Measurements from ENCODE around the gene CALML5. TPM values are rescaled to one million over a fixed set of nuclear protein-coding genes. Genes with fewer than 3 reads are reported as not detected.

CALML5 gene
- total RNA-seq, 1 experiment from 2014 or later: not detected

DNA sequence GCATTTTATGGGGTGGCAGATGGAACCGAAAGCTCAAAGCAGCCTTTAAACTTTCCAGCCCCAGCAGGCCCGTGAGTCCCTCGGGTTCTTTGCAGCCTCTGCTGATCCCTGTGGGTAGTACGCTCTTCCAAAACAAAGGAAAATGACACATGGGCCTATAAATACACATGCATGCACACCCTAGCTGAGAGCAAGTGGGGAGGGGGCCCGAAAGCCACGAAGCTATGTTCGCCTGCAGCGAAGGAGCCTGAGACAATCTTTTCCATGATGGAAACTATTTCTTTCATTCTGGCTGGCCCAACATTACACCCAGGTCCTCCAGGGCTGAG, 32.2 kb downstream of the CALML5 start:
- ATAC-seq (peak; percentile 11; the same call in 1 of the 2 replicates), DNase-seq (no peak)
- H3K79me2 ChIP-seq (ENCODE audit: low read length): no peaks in the 10 kb centered on the region
- H3F3A ChIP-seq (ENCODE audit: low read length, unreplicated experiment): no peaks in the 10 kb centered on the region
- no peak overlapping the region for H3K9ac ChIP-seq (ENCODE audit: low read length)
- H3K9me2 ChIP-seq (replicated peaks; ENCODE audit: low read length): no peaks in the 10 kb centered on the region
- no peak overlapping the region for H3K4me3 ChIP-seq (ENCODE audit: low read length)
- POLR2A ChIA-PET (ENCODE audit: unreplicated experiment): interaction anchor here (0.6 kb wide), 2 partner anchors 81 to 346 kb away, joined by 3 read pairs; partner anchors contain the start of gene GDI2
- intact Hi-C loops (cut with micrococcal nuclease): loop anchor here (5.0 kb wide), 1 partner anchor 80 kb away; no protein-coding TSS in a partner anchor
- H3K4me1 ChIP-seq (ENCODE audit: insufficient read depth, low read length): peaks cover 25% of the 10 kb centered on the region
- TF ChIP-seq EZH2phosphoT487 (IDR thresholded peaks at IDR 0.05; ENCODE audit: borderline replicate concordance, low read length) (no peak), EZH2 (IDR thresholded peaks at IDR 0.05; ENCODE audit: low read length, unreplicated experiment) (no peak)
- TF ChIP-seq, protein P1, sequence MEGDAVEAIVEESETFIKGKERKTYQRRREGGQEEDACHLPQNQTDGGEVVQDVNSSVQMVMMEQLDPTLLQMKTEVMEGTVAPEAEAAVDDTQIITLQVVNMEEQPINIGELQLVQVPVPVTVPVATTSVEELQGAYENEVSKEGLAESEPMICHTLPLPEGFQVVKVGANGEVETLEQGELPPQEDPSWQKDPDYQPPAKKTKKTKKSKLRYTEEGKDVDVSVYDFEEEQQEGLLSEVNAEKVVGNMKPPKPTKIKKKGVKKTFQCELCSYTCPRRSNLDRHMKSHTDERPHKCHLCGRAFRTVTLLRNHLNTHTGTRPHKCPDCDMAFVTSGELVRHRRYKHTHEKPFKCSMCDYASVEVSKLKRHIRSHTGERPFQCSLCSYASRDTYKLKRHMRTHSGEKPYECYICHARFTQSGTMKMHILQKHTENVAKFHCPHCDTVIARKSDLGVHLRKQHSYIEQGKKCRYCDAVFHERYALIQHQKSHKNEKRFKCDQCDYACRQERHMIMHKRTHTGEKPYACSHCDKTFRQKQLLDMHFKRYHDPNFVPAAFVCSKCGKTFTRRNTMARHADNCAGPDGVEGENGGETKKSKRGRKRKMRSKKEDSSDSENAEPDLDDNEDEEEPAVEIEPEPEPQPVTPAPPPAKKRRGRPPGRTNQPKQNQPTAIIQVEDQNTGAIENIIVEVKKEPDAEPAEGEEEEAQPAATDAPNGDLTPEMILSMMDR (conservative IDR thresholded peaks at IDR 0.05; ENCODE audit: low read depth, low read length): no peak
- BruUV-seq (replicated peaks): no TSS peak
- peak overlapping the region; percentile 89 for H3K27ac ChIP-seq (ENCODE audit: low read length)
- H4K20me1 ChIP-seq (ENCODE audit: low read length): no peaks in the 10 kb centered on the region
- CTCF ChIA-PET: interaction anchor here (0.5 kb wide), 1 partner anchor 143 kb away, joined by 4 read pairs; no protein-coding TSS in a partner anchor
- H2AFZ ChIP-seq (ENCODE audit: low read length): no peak overlapping the region
- H3K9me3 ChIP-seq (ENCODE audit: low read length): no peaks in the 10 kb centered on the region
- no peaks in the 10 kb centered on the region for H3K27me3 ChIP-seq (ENCODE audit: low read length)
- no peak overlapping the region for H3K4me2 ChIP-seq (ENCODE audit: low read length)
- no peaks in the 10 kb centered on the region for H3K36me3 ChIP-seq (ENCODE audit: low read depth, low read length)

DNA sequence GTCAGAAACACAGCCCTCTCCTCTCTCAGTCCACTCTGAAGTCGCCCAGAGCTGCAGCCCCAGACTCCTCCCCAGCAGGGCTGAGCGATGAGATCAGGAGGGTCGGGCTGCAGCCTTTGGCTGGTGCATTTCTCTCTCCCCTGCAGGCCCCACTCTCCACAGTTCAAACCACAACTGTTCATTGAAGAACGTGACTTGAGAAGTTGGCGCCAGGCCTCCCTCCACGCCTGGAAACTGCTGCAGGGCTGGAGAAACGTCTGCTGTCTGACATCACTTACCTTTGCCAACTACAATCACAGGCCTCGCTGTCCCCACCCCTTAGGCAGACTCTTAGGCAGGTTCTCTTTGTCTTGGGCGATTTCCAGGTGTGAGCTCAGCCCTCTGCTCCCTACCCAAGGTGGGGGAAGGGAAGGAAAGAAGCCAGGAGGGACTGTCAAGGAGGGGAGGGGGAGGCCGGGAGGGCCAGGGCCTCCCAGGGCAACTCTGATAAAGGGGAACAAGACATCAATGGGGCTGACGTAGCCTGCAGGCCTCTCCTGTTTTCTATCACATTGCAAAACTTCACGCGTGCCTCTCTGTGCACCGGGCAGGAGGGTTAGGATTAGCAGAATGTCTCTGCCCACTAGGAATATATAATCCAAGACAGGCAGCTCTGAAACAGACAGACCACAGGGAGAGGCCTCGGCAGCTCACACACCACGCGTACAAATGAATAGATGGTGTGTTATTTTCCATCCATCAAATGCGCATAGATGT, 32.7 kb downstream of the CALML5 start:
- H3K9me3 ChIP-seq (ENCODE audit: low read length): no peaks in the 10 kb centered on the region
- H3K9me2 ChIP-seq (replicated peaks; ENCODE audit: low read length): no peaks in the 10 kb centered on the region
- H4K20me1 ChIP-seq (ENCODE audit: low read length): no peaks in the 10 kb centered on the region
- H3K4me3 ChIP-seq (ENCODE audit: low read length): no peak overlapping the region
- ATAC-seq (peak; percentile 78), DNase-seq (peak; percentile 73)
- peak overlapping the region; percentile 55 for H3K9ac ChIP-seq (ENCODE audit: low read length)
- POLR2A ChIA-PET (ENCODE audit: unreplicated experiment): interaction anchor here (0.6 kb wide), 2 partner anchors 81 to 347 kb away, joined by 3 read pairs; partner anchors contain the start of gene GDI2
- 0 out of 2 replicates have a peak overlapping the region, but pooled peaks have one; percentile 49 for H2AFZ ChIP-seq (ENCODE audit: low read length)
- peaks cover 25% of the 10 kb centered on the region for H3K4me1 ChIP-seq (ENCODE audit: insufficient read depth, low read length)
- no peaks in the 10 kb centered on the region for H3K79me2 ChIP-seq (ENCODE audit: low read length)
- BruUV-seq (replicated peaks): no TSS peak
- no peaks in the 10 kb centered on the region for H3K27me3 ChIP-seq (ENCODE audit: low read length)
- H3K36me3 ChIP-seq (ENCODE audit: low read depth, low read length): no peaks in the 10 kb centered on the region
- H3F3A ChIP-seq (ENCODE audit: low read length, unreplicated experiment): no peaks in the 10 kb centered on the region
- CTCF ChIA-PET: no interaction called here
- intact Hi-C loops (cut with micrococcal nuclease): loop anchor here (5.0 kb wide), 1 partner anchor 81 kb away; no protein-coding TSS in a partner anchor
- peak overlapping the region; percentile 65 for H3K4me2 ChIP-seq (ENCODE audit: low read length)
- H3K27ac ChIP-seq (ENCODE audit: low read length): peak overlapping the region; percentile 89
- TF ChIP-seq, protein P1 (conservative IDR thresholded peaks at IDR 0.05; ENCODE audit: low read depth, low read length): no peak
- TF ChIP-seq EZH2phosphoT487 (IDR thresholded peaks at IDR 0.05; ENCODE audit: borderline replicate concordance, low read length): no peak

DNA sequence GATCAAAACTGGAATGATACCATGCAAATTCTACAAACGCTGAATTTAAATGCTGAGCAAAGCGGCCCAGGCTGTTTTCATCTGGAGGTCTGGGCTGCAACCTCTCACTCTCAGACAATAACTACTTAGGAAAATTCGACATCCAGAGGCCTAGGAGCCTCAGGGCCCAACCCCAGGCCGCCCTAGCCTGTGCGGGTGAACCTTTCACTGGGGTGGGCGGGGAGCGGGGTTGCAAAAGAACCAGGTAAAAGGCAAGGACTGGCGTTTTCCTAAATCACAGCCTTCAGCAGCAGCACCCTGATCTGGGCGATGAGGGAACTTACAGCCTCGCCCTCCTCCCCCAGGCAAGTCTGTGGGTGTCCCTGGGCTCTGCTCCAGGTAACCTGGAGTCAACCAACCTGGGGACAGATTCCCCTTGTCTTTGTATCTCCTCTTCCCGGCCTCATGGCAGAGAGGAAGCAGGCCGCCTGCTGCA, 33.4 kb downstream of the CALML5 start:
- H3K4me1 ChIP-seq (ENCODE audit: insufficient read depth, low read length): peaks cover 25% of the 10 kb centered on the region
- DNase-seq: no peak
- ChIA-PET CTCF (no interaction called here), POLR2A (ENCODE audit: unreplicated experiment) (no interaction called here)
- no peaks in the 10 kb centered on the region for H3K79me2 ChIP-seq (ENCODE audit: low read length)
- H3K4me3 ChIP-seq (ENCODE audit: low read length): no peak overlapping the region
- H3K9ac ChIP-seq (ENCODE audit: low read length): peak overlapping the region; percentile 55
- intact Hi-C loops (cut with micrococcal nuclease): loop anchor here (5.0 kb wide), 1 partner anchor 81 kb away; no protein-coding TSS in a partner anchor
- H3K27me3 ChIP-seq (ENCODE audit: low read length): no peaks in the 10 kb centered on the region
- peak overlapping the region; percentile 65 for H3K4me2 ChIP-seq (ENCODE audit: low read length)
- no peaks in the 10 kb centered on the region for H3K36me3 ChIP-seq (ENCODE audit: low read depth, low read length)
- 0 out of 2 replicates have a peak overlapping the region, but pooled peaks have one; percentile 49 for H2AFZ ChIP-seq (ENCODE audit: low read length)
- peak overlapping the region; percentile 89 for H3K27ac ChIP-seq (ENCODE audit: low read length)
- H3K9me2 ChIP-seq (replicated peaks; ENCODE audit: low read length): no peaks in the 10 kb centered on the region
- no peaks in the 10 kb centered on the region for H3K9me3 ChIP-seq (ENCODE audit: low read length)
- H4K20me1 ChIP-seq (ENCODE audit: low read length): no peaks in the 10 kb centered on the region
- no peak for TF ChIP-seq EZH2phosphoT487 (IDR thresholded peaks at IDR 0.05; ENCODE audit: borderline replicate concordance, low read length)
- no peak for TF ChIP-seq EZH2 (IDR thresholded peaks at IDR 0.05; ENCODE audit: low read length, unreplicated experiment)
- TF ChIP-seq, protein P1 (conservative IDR thresholded peaks at IDR 0.05; ENCODE audit: low read depth, low read length): no peak
- H3F3A ChIP-seq (ENCODE audit: low read length, unreplicated experiment): peaks cover under 1% of the 10 kb centered on the region
- BruUV-seq (replicated peaks): TSS peak; percentile 59
- peak; percentile 12 for ATAC-seq
